ENCODE data around the gene AHRR. TPM values are rescaled to one million over a fixed set of nuclear protein-coding genes. Genes with fewer than 3 reads are reported as not detected.

AHRR gene
- total and polyA plus RNA-seq, 2 experiments from 2014 or later = 0.27 to 1.8 TPM

DNA sequence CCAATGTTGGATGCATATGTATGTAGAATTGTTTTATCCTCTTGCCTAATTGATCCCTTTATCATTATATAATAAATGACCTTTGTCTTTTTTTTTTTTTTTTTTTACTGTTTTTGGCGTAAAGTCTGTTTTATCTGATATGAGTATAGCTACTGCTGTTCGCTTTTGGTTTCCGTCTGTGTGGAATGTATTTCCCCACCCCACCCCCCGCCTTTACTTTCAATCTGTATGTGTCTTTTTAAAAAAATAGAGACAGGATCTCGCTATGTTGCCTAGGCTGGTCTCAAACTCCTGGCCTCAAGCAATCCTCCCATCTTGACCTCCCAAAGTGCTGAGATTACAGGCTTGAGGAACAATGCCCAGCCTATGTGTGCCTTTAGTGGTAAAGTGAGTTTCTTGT, 11.3 kb downstream of the AHRR start (continued):
- TF ChIP-seq, protein P1, sequence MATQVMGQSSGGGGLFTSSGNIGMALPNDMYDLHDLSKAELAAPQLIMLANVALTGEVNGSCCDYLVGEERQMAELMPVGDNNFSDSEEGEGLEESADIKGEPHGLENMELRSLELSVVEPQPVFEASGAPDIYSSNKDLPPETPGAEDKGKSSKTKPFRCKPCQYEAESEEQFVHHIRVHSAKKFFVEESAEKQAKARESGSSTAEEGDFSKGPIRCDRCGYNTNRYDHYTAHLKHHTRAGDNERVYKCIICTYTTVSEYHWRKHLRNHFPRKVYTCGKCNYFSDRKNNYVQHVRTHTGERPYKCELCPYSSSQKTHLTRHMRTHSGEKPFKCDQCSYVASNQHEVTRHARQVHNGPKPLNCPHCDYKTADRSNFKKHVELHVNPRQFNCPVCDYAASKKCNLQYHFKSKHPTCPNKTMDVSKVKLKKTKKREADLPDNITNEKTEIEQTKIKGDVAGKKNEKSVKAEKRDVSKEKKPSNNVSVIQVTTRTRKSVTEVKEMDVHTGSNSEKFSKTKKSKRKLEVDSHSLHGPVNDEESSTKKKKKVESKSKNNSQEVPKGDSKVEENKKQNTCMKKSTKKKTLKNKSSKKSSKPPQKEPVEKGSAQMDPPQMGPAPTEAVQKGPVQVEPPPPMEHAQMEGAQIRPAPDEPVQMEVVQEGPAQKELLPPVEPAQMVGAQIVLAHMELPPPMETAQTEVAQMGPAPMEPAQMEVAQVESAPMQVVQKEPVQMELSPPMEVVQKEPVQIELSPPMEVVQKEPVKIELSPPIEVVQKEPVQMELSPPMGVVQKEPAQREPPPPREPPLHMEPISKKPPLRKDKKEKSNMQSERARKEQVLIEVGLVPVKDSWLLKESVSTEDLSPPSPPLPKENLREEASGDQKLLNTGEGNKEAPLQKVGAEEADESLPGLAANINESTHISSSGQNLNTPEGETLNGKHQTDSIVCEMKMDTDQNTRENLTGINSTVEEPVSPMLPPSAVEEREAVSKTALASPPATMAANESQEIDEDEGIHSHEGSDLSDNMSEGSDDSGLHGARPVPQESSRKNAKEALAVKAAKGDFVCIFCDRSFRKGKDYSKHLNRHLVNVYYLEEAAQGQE (IDR thresholded peaks at IDR 0.05; ENCODE audit: unreplicated experiment) = no peak
- no peak for TF ChIP-seq ZNF331 (CRISPR knock-in tag; IDR thresholded peaks at IDR 0.05; ENCODE audit: low read depth)
- TF ChIP-seq POLR2AphosphoS5 (IDR thresholded peaks at IDR 0.05; ENCODE audit: low read depth) = no peak
- no peak for TF ChIP-seq CREB1 (CRISPR knock-in tag; IDR thresholded peaks at IDR 0.05; ENCODE audit: low read depth)
- no peak for TF ChIP-seq EZH2phosphoT487 (IDR thresholded peaks at IDR 0.05; ENCODE audit: unreplicated experiment)
- TF ChIP-seq ZNF114 (CRISPR knock-in tag; IDR thresholded peaks at IDR 0.05) = no peak
- TF ChIP-seq NANOG (IDR thresholded peaks at IDR 0.05; ENCODE audit: borderline replicate concordance) = no peak

DNA sequence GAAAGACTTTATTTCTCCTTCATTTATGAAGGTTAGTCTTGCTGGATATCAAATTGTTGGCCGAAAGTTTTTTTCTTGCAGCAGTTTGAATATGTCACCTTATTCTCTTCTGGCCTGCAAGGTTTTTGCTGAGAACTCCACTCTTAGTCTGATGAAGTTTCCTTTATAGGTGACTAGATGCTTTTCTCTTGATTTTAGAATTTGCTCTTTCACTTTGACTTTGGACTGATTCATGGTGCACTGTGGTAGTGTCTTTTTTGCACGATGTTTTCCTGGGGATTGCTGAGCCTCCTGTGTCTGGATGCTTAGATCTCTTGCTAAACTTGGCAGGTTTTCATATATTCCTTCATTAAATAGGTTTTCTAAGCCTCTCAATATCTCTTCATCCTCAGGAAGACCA, 12.4 kb downstream of the AHRR start:
- no peak overlapping the region for H3K27ac Mint-ChIP-seq
- H4K20me1 ChIP-seq (replicated peaks; ENCODE audit: insufficient read depth) = no peaks in the 10 kb centered on the region

More for the DNA sequence above, 12.4 kb downstream of the AHRR start:
- H3K36me3 ChIP-seq (ENCODE audit: insufficient read depth) = no peaks in the 10 kb centered on the region
- H3K9me3 Mint-ChIP-seq = no peaks in the 10 kb centered on the region
- no peaks in the 10 kb centered on the region for H3K27me3 Mint-ChIP-seq (ENCODE audit: insufficient read depth, low read depth, poor library complexity)
- ATAC-seq (no peak), DNase-seq (ENCODE audit: low spot score) (no peak)
- H3K9me2 ChIP-seq (ENCODE audit: insufficient read depth) = no peaks in the 10 kb centered on the region
- no peak overlapping the region for H3K4me2 ChIP-seq
- no peaks in the 10 kb centered on the region for H3K36me3 Mint-ChIP-seq (ENCODE audit: low read depth)
- TF ChIP-seq ZNF462 (CRISPR knock-in tag; IDR thresholded peaks at IDR 0.05) (no peak), ETS1 (IDR thresholded peaks at IDR 0.05) (no peak), NANOG (IDR thresholded peaks at IDR 0.05; ENCODE audit: borderline replicate concordance) (no peak), CREB1 (CRISPR knock-in tag; IDR thresholded peaks at IDR 0.05; ENCODE audit: low read depth) (no peak), POLR2AphosphoS5 (IDR thresholded peaks at IDR 0.05; ENCODE audit: low read depth) (no peak)
- TF ChIP-seq, protein P2, sequence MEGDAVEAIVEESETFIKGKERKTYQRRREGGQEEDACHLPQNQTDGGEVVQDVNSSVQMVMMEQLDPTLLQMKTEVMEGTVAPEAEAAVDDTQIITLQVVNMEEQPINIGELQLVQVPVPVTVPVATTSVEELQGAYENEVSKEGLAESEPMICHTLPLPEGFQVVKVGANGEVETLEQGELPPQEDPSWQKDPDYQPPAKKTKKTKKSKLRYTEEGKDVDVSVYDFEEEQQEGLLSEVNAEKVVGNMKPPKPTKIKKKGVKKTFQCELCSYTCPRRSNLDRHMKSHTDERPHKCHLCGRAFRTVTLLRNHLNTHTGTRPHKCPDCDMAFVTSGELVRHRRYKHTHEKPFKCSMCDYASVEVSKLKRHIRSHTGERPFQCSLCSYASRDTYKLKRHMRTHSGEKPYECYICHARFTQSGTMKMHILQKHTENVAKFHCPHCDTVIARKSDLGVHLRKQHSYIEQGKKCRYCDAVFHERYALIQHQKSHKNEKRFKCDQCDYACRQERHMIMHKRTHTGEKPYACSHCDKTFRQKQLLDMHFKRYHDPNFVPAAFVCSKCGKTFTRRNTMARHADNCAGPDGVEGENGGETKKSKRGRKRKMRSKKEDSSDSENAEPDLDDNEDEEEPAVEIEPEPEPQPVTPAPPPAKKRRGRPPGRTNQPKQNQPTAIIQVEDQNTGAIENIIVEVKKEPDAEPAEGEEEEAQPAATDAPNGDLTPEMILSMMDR (conservative IDR thresholded peaks at IDR 0.05; ENCODE audit: low read depth in 2 of 2) = no peak
- H3K79me2 ChIP-seq (replicated peaks; ENCODE audit: insufficient read depth) = no peaks in the 10 kb centered on the region
- peaks cover 6% of the 10 kb centered on the region; the same call in 2 of the 3 replicates for H3K4me1 Mint-ChIP-seq
- no peak overlapping the region for H2AFZ ChIP-seq
- no peak overlapping the region for H3K4me3 ChIP-seq
- no peak overlapping the region for H3K4me3 Mint-ChIP-seq
- no peaks in the 10 kb centered on the region for H3F3A ChIP-seq (replicated peaks; ENCODE audit: low read depth)
- H3K27ac ChIP-seq (ENCODE audit: low read depth) = no peak overlapping the region
- H3K4me1 ChIP-seq (ENCODE audit: insufficient read depth) = no peaks in the 10 kb centered on the region
- no peaks in the 10 kb centered on the region for H3K27me3 ChIP-seq (ENCODE audit: insufficient read depth)
